ENCODE results near the gene ZNF775. TPM values are rescaled to one million over a fixed set of nuclear protein-coding genes. Genes with fewer than 3 reads are reported as not detected.

The ZNF775 gene
- total RNA-seq, 2 experiments from 2014 or later = 4.7 to 4.9 TPM

DNA sequence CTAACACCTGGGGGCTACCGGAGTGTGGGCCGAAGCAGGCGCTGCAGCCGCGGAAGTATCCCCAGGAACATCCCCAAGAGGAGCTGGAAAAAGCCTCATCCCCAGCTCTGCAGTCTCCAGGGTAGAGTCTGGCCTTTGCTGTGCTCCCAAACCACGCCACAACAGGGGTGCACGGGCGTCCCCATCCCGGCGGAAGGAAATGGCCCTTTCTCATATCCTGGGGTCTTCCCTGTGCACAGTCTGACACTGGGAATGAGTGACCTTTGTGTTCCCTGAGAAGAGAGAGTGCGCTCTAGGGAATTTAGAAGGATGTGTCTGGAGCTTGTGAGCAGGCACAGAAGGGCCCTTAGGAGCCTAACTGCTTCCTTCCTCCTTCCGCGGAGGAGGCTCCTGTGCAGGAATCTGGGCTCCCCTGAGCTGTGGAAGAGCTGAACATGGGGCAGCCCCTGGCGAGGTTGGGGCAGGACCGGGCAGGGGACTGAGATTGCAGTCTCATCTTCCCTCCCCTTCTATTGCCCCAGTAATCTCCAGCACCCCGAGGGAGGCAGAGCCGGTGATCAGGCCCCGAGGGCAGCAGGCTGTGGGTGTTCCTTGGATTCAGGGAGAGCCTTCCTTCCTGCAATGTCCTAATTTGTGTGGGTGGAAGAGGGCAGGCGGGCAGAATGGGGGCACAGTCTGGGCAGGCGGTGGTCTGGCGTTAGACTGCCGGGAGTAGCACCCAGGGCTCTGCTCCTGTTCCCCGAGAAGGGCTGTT is 9.2 kb upstream of the ZNF775 start:
- intact Hi-C loops (cut with micrococcal nuclease) = no loop called here
- Mint-ChIP-seq H3K4me3 (peak overlapping the region; percentile 97), H3K27ac (peak overlapping the region; percentile 97), H3K9me3 (no peaks in the 10 kb centered on the region), H3K27me3 (no peaks in the 10 kb centered on the region), H3K36me3 (ENCODE audit: low read depth) (peaks cover 27% of the 10 kb centered on the region), H3K4me1 (ENCODE audit: low read depth) (peaks cover 63% of the 10 kb centered on the region)
- TF ChIP-seq, protein P1, sequence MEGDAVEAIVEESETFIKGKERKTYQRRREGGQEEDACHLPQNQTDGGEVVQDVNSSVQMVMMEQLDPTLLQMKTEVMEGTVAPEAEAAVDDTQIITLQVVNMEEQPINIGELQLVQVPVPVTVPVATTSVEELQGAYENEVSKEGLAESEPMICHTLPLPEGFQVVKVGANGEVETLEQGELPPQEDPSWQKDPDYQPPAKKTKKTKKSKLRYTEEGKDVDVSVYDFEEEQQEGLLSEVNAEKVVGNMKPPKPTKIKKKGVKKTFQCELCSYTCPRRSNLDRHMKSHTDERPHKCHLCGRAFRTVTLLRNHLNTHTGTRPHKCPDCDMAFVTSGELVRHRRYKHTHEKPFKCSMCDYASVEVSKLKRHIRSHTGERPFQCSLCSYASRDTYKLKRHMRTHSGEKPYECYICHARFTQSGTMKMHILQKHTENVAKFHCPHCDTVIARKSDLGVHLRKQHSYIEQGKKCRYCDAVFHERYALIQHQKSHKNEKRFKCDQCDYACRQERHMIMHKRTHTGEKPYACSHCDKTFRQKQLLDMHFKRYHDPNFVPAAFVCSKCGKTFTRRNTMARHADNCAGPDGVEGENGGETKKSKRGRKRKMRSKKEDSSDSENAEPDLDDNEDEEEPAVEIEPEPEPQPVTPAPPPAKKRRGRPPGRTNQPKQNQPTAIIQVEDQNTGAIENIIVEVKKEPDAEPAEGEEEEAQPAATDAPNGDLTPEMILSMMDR (IDR thresholded peaks at IDR 0.05) = no peak
- ATAC-seq (no peak), DNase-seq (no peak)
- ChIA-PET POLR2A (interaction anchor here (0.9 to 6.1 kb wide), 5 partner anchors 8 to 82 kb away, joined by 3 to 52 read pairs (median 19); partner anchors contain the start of genes ACTR3C, GIMAP8, LRRC61 and ZNF775), CTCF (interaction anchor here (1.1 to 3.8 kb wide), 3 partner anchors 8 to 45 kb away, joined by 3 to 23 read pairs (median 7); a partner anchor contains a TSS)

DNA sequence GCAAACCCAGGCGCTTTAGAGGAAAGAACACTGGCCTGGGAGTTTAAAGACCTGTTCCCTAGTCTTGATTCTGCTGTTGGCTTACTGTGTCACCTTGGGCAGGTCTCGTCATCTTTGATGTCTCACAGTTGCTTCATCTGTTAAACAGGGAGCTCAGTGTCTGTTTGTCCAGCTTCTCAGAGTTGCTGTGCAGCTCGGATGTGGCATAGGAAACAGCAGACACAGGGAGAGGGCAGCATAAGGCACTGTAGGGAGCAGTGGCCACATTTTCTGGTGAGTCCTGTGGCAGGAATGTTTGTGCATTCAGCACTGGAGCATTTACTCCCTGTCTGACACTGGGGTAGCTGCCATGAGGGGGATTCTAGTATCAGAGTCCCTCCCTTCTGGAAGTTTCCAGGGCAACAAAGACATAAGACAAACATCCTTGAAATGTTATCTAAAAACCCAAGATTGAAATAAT is 8.5 kb upstream of the ZNF775 start:
- Mint-ChIP-seq H3K36me3 (ENCODE audit: low read depth) (peaks cover 29% of the 10 kb centered on the region), H3K4me3 (peak overlapping the region; percentile 97), H3K27me3 (no peaks in the 10 kb centered on the region), H3K9me3 (no peaks in the 10 kb centered on the region), H3K27ac (peak overlapping the region; percentile 97), H3K4me1 (ENCODE audit: low read depth) (peaks cover 61% of the 10 kb centered on the region)
- ChIA-PET CTCF (interaction anchor here (1.5 to 3.8 kb wide), 2 partner anchors 14 to 35 kb away, joined by 4 to 23 read pairs; a partner anchor contains a TSS), POLR2A (interaction anchor here (1.0 to 6.1 kb wide), 4 partner anchors 17 to 81 kb away, joined by 3 to 52 read pairs (median 16); partner anchors contain the start of genes ACTR3C, GIMAP8 and LRRC61)
- DNase-seq = no peak
- ATAC-seq = no peak
- TF ChIP-seq, protein P1 (IDR thresholded peaks at IDR 0.05) = no peak
- intact Hi-C loops (cut with micrococcal nuclease) = no loop called here

DNA sequence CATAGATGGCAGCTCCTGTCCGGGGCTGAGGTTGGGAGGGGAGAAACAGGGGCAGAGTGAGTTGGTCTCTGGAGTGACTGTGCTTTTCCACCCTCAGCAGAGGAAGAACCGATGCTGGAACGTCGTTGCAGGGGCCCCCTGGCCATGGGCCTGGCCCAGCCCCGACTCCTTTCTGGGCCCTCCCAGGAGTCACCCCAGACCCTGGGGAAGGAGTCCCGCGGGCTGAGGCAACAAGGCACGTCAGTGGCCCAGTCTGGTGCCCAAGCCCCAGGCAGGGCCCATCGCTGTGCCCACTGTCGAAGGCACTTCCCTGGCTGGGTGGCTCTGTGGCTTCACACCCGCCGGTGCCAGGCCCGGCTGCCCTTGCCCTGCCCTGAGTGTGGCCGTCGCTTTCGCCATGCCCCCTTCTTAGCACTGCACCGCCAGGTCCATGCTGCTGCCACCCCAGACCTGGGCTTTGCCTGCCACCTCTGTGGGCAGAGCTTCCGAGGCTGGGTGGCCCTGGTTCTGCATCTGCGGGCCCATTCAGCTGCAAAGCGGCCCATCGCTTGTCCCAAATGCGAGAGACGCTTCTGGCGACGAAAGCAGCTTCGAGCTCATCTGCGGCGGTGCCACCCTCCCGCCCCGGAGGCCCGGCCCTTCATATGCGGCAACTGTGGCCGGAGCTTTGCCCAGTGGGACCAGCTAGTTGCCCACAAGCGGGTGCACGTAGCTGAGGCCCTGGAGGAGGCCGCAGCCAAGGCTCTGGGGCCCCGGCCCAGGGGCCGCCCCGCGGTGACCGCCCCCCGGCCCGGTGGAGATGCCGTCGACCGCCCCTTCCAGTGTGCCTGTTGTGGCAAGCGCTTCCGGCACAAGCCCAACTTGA is 7.8 kb upstream of the ZNF775 start:
- peak overlapping the region; percentile 97 for H3K27ac Mint-ChIP-seq
- CTCF ChIA-PET = interaction anchor here (1.5 to 3.8 kb wide), 2 partner anchors 15 to 34 kb away, joined by 4 to 23 read pairs; a partner anchor contains a TSS

DNA sequence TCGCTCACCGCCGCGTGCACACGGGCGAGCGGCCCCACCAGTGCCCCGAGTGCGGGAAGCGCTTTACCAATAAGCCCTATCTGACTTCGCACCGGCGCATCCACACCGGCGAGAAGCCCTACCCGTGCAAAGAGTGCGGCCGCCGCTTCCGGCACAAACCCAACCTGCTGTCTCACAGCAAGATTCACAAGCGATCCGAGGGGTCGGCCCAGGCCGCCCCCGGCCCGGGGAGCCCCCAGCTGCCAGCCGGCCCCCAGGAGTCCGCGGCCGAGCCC is 7.2 kb upstream of the ZNF775 start:
- Mint-ChIP-seq H3K27ac (no peak overlapping the region), H3K9me3 (no peaks in the 10 kb centered on the region), H3K4me1 (ENCODE audit: low read depth) (peaks cover 64% of the 10 kb centered on the region), H3K27me3 (no peaks in the 10 kb centered on the region), H3K36me3 (ENCODE audit: low read depth) (peaks cover 31% of the 10 kb centered on the region), H3K4me3 (no peak overlapping the region)
- intact Hi-C loops (cut with micrococcal nuclease) = no loop called here
- no peak for DNase-seq
- CTCF ChIA-PET = interaction anchor here (1.5 kb wide), 1 partner anchor 15 kb away, joined by 4 read pairs; no protein-coding TSS in a partner anchor
- TF ChIP-seq, protein P1 (IDR thresholded peaks at IDR 0.05) = no peak
- POLR2A ChIA-PET = no interaction called here
- no peak for ATAC-seq

More for the DNA sequence above, 7.8 kb upstream of the ZNF775 start:
- Mint-ChIP-seq H3K4me1 (ENCODE audit: low read depth) (peaks cover 61% of the 10 kb centered on the region), H3K9me3 (no peaks in the 10 kb centered on the region), H3K27me3 (no peaks in the 10 kb centered on the region), H3K36me3 (ENCODE audit: low read depth) (peaks cover 31% of the 10 kb centered on the region), H3K4me3 (no peak overlapping the region)
- DNase-seq (no peak), ATAC-seq (no peak)
- POLR2A ChIA-PET = interaction anchor here (1.0 to 6.1 kb wide), 3 partner anchors 18 to 80 kb away, joined by 3 to 52 read pairs (median 13); partner anchors contain the start of gene GIMAP8
- intact Hi-C loops (cut with micrococcal nuclease) = no loop called here
- TF ChIP-seq, protein P1 (IDR thresholded peaks at IDR 0.05) = no peak
